Measurements from ENCODE around the gene C11orf21.
A peak's percentile ranks its signal among the peaks of the same experiment; 100 is the strongest.
"Not testable (repeated sequence)": the region's sequence is repeated elsewhere in the genome, so short reads cannot be mapped to it uniquely, and the experiment has no call there.

C11orf21 gene

GRCh38 chr11:2301631-2302305 lies at the start of gene C11orf21, which contains the start of gene TSPAN32:
C11orf21 (minus strand) TSS chr11:2301918; CDS start chr11:2301808, 110 bp downstream.
TSPAN32 (plus strand) TSS chr11:2302013; CDS start chr11:2302150, 137 bp downstream.
- ATAC-seq (peak; percentile 69), DNase-seq (peak; percentile 56 to 76)
- H3K4me1 Mint-ChIP-seq, result peaks cover 91% of the 10 kb centered on the region
- H3K9me3 Mint-ChIP-seq, result no peaks in the 10 kb centered on the region
- no peaks in the 10 kb centered on the region for H3K27me3 Mint-ChIP-seq
- H3K4me3 Mint-ChIP-seq, result peak within 1 kb of the TSS; percentile 97 to 98
- H3K27ac Mint-ChIP-seq, result peak within 1 kb of the TSS; percentile 95 to 97

DNA sequence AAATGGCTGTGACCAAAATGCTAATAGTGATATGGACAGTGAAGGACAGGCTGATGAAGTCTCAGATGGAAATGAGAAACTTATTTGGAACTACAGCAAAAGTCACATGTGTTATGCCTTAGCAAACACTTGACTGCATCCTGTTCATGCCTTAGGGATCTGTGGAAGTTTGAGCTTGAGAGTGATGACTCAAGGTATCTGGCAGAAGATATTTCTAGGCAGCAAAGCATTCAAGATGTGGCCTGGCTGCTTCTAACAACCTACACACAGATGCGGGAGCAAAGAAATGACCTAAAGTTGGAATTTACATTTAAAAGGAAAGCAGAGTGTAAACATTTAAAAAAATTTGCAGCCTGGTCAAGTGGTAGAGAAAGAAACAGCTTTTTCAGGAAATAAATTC lies 47.3 kb upstream of the C11orf21 start:
- no peaks in the 10 kb centered on the region for H3K4me1 Mint-ChIP-seq
- peaks cover 5 to 39% of the 10 kb centered on the region in 2 donors for H3K9me3 Mint-ChIP-seq
- no peaks in the 10 kb centered on the region for H3K27me3 Mint-ChIP-seq
- ATAC-seq (no peak), DNase-seq (no peak)
- H3K27ac Mint-ChIP-seq, result no peak overlapping the region
- no peak overlapping the region for H3K4me3 Mint-ChIP-seq

GRCh38 chr11:2347308-2347830 lies 45.7 kb upstream of the C11orf21 start:
- Mint-ChIP-seq H3K9me3 (peaks cover 5 to 43% of the 10 kb centered on the region in 2 donors), H3K27me3 (no peaks in the 10 kb centered on the region), H3K4me3 (no peak overlapping the region), H3K27ac (no peak overlapping the region), H3K4me1 (no peaks in the 10 kb centered on the region)
- DNase-seq, result no peak
- ATAC-seq, result no peak

GRCh38 chr11:2346586-2347307 lies 45.0 kb upstream of the C11orf21 start:
- Mint-ChIP-seq H3K27me3 (no peaks in the 10 kb centered on the region), H3K9me3 (peaks cover 5 to 46% of the 10 kb centered on the region in 2 donors), H3K27ac (no peak overlapping the region), H3K4me3 (no peak overlapping the region), H3K4me1 (no peaks in the 10 kb centered on the region)
- DNase-seq (no peak), ATAC-seq (no peak)

DNA sequence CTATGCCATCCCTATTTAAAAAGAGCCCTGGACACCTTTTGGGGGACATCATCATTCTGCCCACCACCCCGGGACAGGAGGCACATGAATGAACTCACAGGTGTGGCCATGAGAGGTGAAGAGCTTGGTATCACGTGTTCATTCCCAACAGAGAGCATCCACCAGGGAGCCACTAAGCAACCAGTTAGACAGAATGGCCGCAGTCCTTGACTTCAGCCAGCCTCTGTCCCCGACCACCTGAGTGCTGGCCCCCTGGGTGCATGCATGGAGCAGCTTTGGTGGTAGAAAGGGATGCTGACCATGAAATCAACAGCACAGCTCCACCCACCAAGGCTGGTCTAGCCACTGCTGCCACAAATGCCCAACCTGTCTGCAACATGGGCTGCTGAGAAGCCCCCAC lies 44.3 kb upstream of the C11orf21 start:
- no peak overlapping the region for H3K27ac Mint-ChIP-seq
- no peak overlapping the region for H3K4me3 Mint-ChIP-seq
- no peaks in the 10 kb centered on the region for H3K4me1 Mint-ChIP-seq
- H3K27me3 Mint-ChIP-seq, result no peaks in the 10 kb centered on the region
- ATAC-seq (no peak), DNase-seq (no peak)
- peaks cover 5 to 46% of the 10 kb centered on the region in 2 donors for H3K9me3 Mint-ChIP-seq

DNA sequence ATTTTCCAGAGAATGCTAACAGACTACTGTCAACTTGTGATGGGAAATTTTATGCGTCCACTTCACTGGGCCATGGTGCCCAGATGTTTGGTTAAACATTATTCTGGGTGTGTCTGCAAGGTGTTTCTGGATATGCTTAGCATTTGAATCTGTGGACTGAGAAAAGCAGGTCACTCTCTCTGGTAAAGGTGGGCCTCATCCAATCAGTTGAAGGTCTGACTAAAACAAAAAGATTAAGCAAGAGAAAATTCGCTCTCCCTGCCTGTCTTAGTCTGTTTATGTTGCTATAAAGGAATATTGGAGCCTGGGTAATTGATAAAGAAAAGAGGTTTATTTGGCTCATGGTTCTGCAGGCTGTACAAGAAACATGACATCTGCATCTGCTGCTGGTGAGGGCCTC lies 43.3 kb upstream of the C11orf21 start:
- Mint-ChIP-seq H3K4me1 (no peaks in the 10 kb centered on the region), H3K9me3 (peaks cover 5 to 38% of the 10 kb centered on the region in 2 donors), H3K27me3 (no peaks in the 10 kb centered on the region), H3K27ac (no peak overlapping the region), H3K4me3 (no peak overlapping the region)
- ATAC-seq (no peak), DNase-seq (no peak)

DNA sequence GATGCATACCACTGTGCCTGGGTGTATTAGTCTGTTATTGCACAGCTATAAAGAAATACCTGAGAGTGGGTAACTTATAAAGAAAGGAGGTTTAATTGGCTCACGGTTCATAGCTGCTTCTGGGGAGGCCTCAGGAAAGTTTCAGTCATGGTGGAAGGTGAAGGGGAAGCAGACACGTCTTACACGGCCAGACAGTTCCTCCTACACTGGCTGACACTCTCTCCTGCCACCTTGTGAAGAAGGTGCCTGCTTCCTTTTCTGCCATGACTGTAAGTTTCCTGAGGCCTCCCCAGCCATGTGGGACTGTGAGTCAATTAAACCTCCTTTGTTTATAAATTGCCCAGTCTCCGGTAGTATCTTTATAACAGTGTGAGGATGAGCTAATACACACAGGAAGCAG lies 41.8 kb upstream of the C11orf21 start:
- ATAC-seq, result no peak
- Mint-ChIP-seq H3K4me1 (no peaks in the 10 kb centered on the region), H3K27ac (no peak overlapping the region), H3K4me3 (no peak overlapping the region), H3K27me3 (peaks cover 6% of the 10 kb centered on the region), H3K9me3 (peaks cover 0 to 24% of the 10 kb centered on the region in 2 donors)
- no peak for DNase-seq

DNA sequence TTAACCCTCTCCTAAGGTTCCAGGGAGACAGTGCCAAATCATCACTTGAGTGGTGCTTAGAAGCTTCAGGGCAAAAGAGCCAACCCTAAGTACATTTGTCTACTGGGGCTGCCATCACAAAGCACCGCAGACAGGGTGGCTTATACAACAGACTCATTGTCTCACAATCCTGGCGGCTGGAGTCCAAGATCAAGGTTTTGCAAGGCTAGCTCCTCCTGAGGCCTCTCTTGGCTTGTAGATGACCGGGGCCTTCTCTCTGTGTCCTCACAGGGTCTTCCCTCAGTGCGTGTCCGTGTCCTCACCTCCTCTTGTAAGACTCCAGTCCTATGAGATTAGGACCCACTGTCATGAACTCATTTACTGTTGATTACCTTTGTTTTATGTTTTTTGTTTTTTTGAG lies 41.3 kb upstream of the C11orf21 start:
- DNase-seq (no peak), ATAC-seq (no peak)
- Mint-ChIP-seq H3K27ac (no peak overlapping the region), H3K27me3 (peaks cover 9% of the 10 kb centered on the region), H3K4me3 (no peak overlapping the region), H3K9me3 (peaks cover 0 to 18% of the 10 kb centered on the region in 2 donors), H3K4me1 (no peaks in the 10 kb centered on the region)

- H3K27me3 Mint-ChIP-seq, result peaks cover 9% of the 10 kb centered on the region
- H3K9me3 Mint-ChIP-seq, result peaks cover 0 to 18% of the 10 kb centered on the region in 2 donors
- H3K27ac Mint-ChIP-seq, result no peak overlapping the region
Observed at GRCh38 chr11:2342557-2342956, 40.8 kb upstream of the C11orf21 start.

GRCh38 chr11:2338760-2339159 lies 37.0 kb upstream of the C11orf21 start:
- H3K4me3 Mint-ChIP-seq, DNase-seq, H3K27ac Mint-ChIP-seq, H3K9me3 Mint-ChIP-seq, ATAC-seq, H3K4me1 Mint-ChIP-seq: not testable (repeated sequence)
- peaks cover 31% of the 10 kb centered on the region for H3K27me3 Mint-ChIP-seq

More at GRCh38 chr11:2342557-2342956, 40.8 kb upstream of the C11orf21 start:
- DNase-seq (no peak), ATAC-seq (no peak)
- no peak overlapping the region for H3K4me3 Mint-ChIP-seq
- H3K4me1 Mint-ChIP-seq, result no peaks in the 10 kb centered on the region

DNA sequence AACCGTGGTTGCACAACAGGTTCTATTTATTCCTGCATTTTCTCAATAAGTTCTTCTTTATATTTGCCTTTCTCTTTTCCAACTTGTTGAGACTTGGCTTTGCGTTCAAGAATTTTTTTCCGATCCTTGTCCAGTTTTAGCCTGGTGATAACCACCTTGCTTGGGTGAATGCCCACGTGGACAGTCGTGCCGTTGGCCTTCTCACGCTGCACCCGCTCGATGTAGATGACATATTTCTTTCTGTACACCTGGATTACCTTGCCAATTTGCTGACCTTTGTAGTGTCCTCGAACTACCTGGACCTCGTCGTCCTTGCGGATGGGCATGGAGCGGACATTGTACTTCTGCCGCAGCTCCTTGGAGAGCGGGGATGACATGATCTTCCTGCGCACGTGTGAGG lies 33.6 kb upstream of the C11orf21 start:
- ATAC-seq, H3K4me3 Mint-ChIP-seq, H3K27ac Mint-ChIP-seq, H3K4me1 Mint-ChIP-seq, DNase-seq: not testable (repeated sequence)
- H3K27me3 Mint-ChIP-seq, result peaks cover 45% of the 10 kb centered on the region
- peaks cover 0 to 16% of the 10 kb centered on the region in 2 donors for H3K9me3 Mint-ChIP-seq

DNA sequence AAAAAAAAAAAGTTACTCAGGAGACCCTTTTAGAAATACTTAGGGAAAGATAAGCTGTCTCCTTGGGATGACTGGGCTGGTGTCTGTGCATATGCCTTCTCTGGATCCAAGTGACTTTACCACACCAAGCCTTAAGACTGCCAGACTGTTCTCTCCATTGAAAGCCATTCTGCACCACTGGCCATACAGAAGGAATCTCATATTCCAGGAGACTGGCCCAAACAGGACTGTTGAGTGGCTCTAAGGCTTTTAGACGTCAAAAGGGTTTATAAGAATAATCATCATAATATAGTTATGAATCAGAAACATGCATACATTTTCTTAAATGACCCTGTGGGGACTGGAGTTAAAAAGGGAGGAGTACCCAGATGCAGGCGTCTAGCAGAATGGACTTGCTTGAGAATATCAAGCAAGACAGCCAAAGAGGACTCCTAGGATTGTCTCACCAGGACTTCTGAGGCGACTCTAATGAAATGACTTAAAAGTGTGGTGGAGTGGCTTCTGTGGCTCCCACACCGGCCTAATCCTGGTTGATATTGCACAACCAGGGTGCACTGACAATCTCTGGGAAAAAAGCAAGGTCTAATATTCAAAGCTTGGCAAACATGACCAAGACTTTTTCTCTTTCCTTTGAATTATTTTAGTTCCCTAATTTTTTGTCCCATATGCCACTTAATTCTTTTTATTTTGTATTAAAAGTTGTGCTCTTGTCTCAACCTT lies 31.9 kb upstream of the C11orf21 start:
- Mint-ChIP-seq H3K9me3 (peaks cover 0 to 16% of the 10 kb centered on the region in 2 donors), H3K27me3 (peaks cover 56% of the 10 kb centered on the region)
- not testable (repeated sequence) for H3K4me3 Mint-ChIP-seq, H3K27ac Mint-ChIP-seq, DNase-seq, ATAC-seq, H3K4me1 Mint-ChIP-seq

DNA sequence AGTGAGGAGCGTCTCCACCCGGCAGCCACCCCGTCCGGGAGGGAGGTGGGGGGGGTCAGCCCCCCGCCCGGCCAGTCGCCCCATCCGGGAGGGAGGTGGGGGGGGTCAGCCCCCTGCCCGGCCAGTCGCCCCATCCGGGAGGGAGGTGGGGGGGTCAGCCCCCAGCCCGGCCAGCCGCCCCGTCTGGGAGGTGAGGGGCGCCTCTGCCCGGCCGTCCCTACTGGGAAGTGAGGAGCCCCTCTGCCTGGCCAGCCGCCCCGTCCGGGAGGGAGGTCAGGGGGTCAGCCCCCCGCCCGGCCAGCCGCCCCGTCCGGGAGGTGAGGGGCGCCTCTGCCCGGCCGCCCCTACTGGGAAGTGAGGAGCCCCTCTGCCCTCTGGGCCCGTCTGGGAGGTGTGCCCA lies 30.9 kb upstream of the C11orf21 start:
- peaks cover 0 to 16% of the 10 kb centered on the region in 2 donors for H3K9me3 Mint-ChIP-seq
- not testable (repeated sequence) for H3K27ac Mint-ChIP-seq, H3K4me3 Mint-ChIP-seq, DNase-seq, H3K4me1 Mint-ChIP-seq, ATAC-seq
- H3K27me3 Mint-ChIP-seq, result peaks cover 62% of the 10 kb centered on the region

- Mint-ChIP-seq H3K4me3 (no peak overlapping the region), H3K9me3 (peaks cover 0 to 16% of the 10 kb centered on the region in 2 donors), H3K27ac (no peak overlapping the region), H3K27me3 (peaks cover 52% of the 10 kb centered on the region), H3K4me1 (no peaks in the 10 kb centered on the region)
- DNase-seq, result no peak
- ATAC-seq, result no peak
Observed at GRCh38 chr11:2331404-2331803, 29.7 kb upstream of the C11orf21 start.

DNA sequence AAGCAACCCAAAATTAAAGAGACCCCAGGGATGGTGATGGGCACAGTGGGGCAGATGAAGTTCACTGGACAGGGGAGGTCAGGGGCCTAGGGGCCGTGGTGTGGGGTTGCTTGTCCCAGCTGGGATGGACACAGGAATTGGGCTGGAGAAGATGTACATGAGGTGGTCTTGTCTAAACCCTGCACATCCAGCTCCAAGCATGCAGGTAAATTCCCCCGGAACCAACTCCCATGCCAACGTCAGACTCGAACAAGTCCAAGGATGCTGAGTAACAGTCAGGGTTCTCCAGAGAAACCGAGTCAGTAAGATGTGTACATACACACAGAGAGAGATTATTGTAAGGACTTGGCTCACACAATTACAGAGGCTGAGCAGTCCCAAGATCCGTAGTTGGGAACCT lies 29.0 kb upstream of the C11orf21 start:
- ATAC-seq, result no peak
- H3K27ac Mint-ChIP-seq, result no peak overlapping the region
- peaks cover 0 to 16% of the 10 kb centered on the region in 2 donors for H3K9me3 Mint-ChIP-seq
- H3K4me3 Mint-ChIP-seq, result no peak overlapping the region
- H3K4me1 Mint-ChIP-seq, result no peaks in the 10 kb centered on the region
- no peak for DNase-seq
- H3K27me3 Mint-ChIP-seq, result peaks cover 52% of the 10 kb centered on the region

Data from stimulated activated naive CD8-positive, alpha-beta T cell treated with anti-CD3 and anti-CD28 coated beads, Interleukin-15, amount 100 ng/mL, for 72 hours (primary cell).